HG03045 (cell line): ENCODE measurements around the gene CD2.

Source experiments
- ATAC-seq: cut with Tn5 transposase; IDR thresholded peaks from one replicate; pipeline ENCODE4 v1.9.1; 2021; ENCODE audit warnings: mild to moderate bottlenecking, moderate library complexity; ENCODE audit not compliant: unreplicated experiment

Gene CD2

GRCh38 chr1:116771997-116772647 is 17.9 kb downstream of the CD2 start:
- ATAC-seq = no peak

DNA sequence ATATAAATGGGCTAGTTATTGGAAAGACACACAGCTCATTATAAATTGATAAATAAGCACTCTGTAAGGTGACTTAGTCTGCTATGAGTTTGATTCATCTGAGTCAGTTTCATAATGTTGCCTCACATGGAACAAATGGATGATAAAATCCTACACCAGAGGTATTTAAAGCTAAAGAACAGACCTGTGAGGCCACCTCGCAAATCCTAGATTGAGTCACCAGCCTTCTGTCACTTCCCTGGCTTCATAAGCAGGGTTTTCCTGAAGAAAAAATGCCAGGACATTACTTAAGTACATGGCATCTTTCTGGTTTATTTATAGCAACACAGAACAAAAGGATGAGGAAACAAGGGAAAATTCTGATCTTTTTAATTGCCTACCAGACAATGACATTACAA is 18.4 kb downstream of the CD2 start:
- no peak for ATAC-seq

DNA sequence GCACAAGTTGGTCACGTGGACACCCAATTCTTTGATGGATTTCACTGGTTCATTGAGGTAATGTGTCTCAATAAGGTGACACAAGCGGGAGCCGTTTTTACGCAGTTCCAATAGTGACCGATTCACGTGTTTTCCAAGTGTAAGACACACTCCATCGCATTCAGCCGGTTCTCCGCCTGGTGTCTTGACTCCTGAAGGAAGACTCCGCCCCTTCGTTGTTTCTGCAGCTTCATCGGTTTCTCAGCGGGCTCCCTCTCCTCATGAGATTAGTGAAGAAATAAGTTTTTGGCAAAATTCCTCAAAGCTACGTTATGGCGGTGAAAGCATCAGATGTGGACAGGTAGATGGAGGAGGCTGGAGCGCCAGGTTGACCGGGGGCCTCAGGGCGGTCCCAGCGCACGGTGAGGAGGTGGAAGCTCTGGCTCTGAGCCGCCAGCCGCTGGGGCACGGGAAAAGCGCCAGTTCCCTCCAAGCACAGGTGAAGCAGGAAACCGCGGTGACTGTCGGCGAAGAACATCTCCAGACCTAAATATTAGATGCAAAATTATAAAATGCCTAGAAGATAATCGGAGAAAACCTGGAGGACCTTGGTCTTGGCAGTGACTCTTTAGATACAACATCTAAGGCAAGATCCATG is 21.0 kb downstream of the CD2 start:
- ATAC-seq = no peak

GRCh38 chr1:116777831-116778830 is 23.9 kb downstream of the CD2 start:
- ATAC-seq = no peak

DNA sequence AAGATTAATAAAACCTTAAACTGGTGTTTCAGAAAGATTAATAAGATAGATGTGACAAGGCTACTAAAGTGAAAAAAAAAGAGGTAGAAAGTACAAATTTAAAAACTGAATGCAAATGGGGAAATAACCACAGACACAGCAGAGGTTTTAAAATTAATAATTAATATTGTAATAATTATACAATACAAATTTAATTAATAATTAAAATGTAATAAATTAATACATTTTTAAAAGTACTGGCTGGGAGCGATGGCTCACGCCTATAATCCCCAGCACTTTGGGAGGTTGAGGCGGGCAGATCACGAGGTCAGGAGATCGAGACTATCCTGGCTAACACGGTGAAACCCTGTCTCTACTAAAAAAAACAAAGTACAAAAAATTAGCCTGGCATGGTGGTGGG is 26.8 kb downstream of the CD2 start:
- ATAC-seq = no peak

- no peak for ATAC-seq
These were observed 30.8 kb downstream of the CD2 start for GRCh38 chr1:116785006-116785405.

- no peak for ATAC-seq
These were observed 31.8 kb downstream of the CD2 start for GRCh38 chr1:116786049-116786448.

GRCh38 chr1:116791727-116792126 is 37.5 kb downstream of the CD2 start:
- no peak for ATAC-seq

DNA sequence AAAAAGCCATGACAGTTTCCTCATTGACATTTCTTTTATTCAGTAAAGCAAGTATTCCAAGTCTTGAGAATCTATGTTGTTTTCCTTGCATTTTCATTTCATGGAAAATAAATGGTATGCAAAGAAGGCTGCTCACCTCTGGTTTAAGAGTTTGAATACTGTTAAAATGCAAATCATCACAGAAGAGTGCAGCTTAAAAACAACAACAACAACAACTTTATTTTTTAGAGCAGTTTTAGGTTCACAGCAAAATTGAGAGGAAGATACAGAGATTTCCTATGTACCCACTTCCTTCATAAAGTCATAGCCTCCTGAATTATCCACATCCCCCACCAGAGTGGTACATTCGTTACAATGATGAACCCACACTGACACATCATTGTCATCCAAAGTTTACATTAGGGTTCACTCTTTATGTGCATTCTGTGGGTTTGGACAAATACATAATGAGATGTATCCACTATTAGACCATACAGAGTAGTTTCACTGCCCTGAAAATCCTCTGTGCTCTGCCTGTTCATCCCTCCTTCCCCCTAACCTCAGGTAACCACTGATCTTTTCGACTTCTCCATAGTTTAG is 39.2 kb downstream of the CD2 start:
- ATAC-seq = no peak

DNA sequence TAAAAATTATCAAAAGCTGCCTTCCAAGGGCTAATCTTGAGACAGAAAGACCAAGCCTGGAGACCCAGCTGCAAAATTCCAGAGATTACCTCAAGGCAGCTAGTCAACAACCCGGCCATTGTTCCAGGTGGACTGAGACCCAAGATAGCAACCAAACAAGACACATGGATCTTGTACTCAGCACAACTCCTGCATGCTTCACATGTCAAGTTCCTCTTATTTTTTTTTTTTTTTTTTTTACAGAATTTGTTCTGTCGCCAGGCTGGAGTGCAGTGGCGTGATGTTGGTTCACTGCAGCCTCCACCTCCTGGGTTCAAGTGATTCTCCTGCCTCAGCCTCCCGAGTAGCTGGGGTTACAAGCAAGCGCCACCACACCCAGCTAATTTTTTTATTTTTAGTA is 40.1 kb downstream of the CD2 start:
- no peak for ATAC-seq

GRCh38 chr1:116794804-116795481 is 40.7 kb downstream of the CD2 start:
- no peak for ATAC-seq

DNA sequence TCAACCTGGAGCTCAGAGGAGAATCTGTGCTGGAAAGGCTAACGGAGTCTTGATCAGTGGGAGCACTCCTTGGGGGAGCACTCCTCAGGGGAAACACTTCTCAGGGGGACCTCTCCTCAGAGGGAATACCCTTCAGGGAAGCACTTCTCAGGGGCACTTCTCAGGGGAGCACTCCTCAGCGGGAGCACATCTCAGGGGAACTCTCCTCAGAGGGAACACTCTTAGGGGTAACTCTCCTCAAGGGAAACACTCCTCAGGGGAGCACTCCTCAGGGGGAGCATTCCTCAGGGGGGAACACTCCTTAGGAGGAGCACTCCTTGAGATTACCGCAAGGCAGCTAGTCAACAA is 41.2 kb downstream of the CD2 start:
- no peak for ATAC-seq

DNA sequence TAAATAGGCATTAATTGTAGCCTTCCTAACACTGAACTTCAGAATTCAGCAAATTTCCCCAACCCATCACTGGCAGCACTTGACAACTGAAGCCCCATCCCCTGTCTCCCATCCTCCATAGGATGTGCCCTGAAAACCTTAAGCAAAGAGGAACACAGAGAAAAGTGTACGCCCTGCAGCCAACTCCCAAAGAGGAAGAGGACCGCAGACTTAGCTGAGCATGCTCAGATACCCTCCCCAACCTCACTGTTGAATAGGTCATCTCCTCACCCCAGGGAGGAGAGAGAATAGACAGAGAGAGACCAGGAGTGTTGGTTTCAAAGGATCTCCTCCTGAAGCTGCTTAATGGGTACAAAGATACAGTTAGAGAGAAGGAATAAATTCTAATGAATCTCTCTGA is 50.5 kb downstream of the CD2 start:
- no peak for ATAC-seq

DNA sequence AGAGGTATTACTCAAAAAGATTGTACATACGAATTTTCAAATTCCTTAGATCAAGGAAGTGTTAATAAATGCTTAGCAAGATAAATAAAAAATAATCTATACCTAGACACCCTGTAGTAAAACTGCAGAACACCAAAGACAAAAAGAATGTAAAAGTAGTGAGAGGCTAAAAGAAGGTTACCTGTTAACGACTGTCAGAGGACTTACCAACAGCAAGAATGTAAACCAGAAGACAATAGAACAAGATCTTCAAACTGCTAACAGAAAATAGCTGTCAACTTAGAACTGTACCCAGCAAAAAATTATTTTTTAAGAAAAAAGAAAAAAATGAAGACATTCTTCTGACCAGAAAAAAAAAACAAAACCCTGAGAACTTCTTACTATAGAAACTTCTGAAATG is 51.2 kb downstream of the CD2 start:
- ATAC-seq = no peak

- no peak for ATAC-seq
These were observed 52.0 kb downstream of the CD2 start for GRCh38 chr1:116806245-116806644.

DNA sequence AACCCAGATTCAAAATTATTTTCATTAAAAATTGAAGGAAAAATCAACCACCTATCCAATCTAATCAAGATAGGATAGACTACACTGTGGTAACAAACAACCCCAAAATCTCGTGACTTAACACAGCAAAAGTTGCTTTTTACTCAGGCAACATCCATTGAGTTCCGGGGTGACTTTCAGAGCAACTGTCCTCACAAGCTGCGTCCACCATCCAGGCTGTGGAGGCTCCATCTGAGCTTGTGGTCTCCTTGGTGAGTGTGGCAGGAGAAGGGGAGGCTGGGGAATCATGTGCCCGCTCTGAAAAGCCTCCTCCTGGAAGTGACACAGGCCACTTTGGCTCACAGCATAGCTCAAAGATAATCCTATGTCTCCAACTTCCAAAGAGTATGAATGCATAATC is 52.4 kb downstream of the CD2 start:
- no peak for ATAC-seq

DNA sequence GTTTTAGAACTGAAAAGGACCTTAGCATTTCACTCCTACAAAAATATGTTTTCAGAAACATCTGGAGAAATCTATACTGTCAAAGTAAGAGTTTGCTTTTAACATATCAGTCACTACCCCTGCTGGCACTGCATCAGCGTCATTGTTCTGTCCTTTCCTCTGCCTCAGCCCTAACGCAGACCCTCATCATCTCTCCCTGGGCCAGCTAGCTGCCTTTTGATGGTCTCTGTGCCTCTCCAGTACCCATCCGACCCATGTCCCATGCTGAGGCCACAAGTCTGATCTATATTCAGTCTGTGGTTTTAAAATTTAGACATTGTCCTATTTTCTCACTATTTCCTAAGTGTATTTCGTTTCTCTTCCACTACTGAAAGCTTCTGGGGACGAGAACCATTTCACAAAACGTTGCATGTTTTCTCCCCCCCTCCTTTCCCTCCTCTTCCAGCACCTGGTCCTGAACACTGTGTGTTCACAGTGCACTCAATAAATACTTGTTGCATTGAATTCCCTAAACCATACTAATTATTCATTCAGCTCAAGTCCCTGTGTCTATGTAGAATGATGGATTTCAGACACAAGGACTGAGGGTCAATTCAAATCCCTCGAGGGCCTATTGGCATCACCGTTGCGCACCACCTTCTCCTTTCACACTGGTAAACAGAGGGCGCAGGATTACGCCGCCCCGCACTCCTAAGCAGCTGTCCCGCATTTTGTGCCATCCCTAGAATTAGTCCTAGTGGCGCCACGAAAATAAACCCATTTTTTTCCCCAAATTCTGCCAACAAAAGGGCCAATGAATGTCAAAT is 53.4 kb downstream of the CD2 start:
- no peak for ATAC-seq

DNA sequence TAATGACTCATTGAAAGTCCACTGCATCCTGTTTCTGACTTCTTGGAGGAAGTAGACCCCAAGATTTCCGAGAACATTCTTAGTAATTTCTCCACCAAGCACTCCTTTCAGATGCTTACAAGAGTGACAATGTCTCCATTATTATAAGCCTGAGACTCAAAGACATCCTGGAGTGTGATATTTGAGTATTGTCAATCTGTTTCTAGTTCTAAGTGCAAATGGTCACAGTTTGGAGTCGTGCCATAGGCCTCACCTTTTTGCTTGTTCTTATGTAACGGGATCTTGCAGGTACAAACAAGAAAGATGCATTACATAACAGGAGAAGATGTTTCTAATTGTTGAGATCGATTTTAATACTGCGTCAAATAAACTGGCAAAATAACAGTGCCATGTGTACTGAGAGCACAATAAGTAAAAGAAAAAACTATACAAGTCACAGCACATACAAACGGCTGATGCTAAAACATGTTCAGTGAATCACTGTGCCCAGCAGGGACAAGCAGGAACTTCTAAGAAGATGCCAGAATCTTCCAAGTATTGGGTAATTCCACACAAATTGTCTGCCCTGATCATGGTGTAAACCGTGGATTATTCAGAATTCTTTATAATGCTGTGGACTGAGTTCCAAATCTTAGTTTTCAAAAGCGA is 54.1 kb downstream of the CD2 start:
- no peak for ATAC-seq

GRCh38 chr1:116808848-116809508 is 54.7 kb downstream of the CD2 start:
- ATAC-seq = no peak
